IgD-negative memory B cell (primary cell): ENCODE measurements around the gene TNRC6B. TPM values are rescaled to one million over a fixed set of nuclear protein-coding genes. Genes with fewer than 3 reads are reported as not detected.
"Not testable (repeated sequence)": the region's sequence is repeated elsewhere in the genome, so short reads cannot be mapped to it uniquely, and the experiment has no call there.

Experiments
- H3K27ac Mint-ChIP-seq, 3 donors: one replicate each; pipeline ENCODE4 v1.8.0; 2020 to 2022; ENCODE audit warnings: mild to moderate bottlenecking in 3 of 3, mixed read lengths in 3 of 3, moderate library complexity in 1 of 3
- H3K27me3 Mint-ChIP-seq: one replicate; pipeline ENCODE4 v1.8.0; 2021; ENCODE audit warnings: mixed read lengths
- H3K36me3 Mint-ChIP-seq: one replicate; pipeline ENCODE4 v1.8.0; 2020; ENCODE audit warnings: mild to moderate bottlenecking, mixed read lengths
- H3K4me1 Mint-ChIP-seq, 3 donors: one replicate each; pipeline ENCODE4 v1.8.0; 2020 to 2022; ENCODE audit warnings: mixed read lengths in 3 of 3, mild to moderate bottlenecking in 1 of 3
- H3K4me3 Mint-ChIP-seq, 4 donors: one replicate each; pipeline ENCODE4 v1.8.0; 2020 to 2022; ENCODE audit warnings: mild to moderate bottlenecking in 4 of 4, mixed read lengths in 4 of 4, moderate library complexity in 3 of 4
- H3K9me3 Mint-ChIP-seq, 3 donors: one replicate each; pipeline ENCODE4 v1.8.0; 2020 to 2021; ENCODE audit warnings: mixed read lengths in 3 of 3, mild to moderate bottlenecking in 1 of 3
- polyA plus RNA-seq: library from polyadenylated mRNA; unstranded; fragments of 300-500 nt; fragmentation: Illumina TruSeq; gene quantifications from one replicate; pipeline ENCODE4 v1.2.3, GENCODE V29; 2021

The TNRC6B gene
- polyA plus RNA-seq, 1 donor from 2014 or later = 143 TPM

DNA sequence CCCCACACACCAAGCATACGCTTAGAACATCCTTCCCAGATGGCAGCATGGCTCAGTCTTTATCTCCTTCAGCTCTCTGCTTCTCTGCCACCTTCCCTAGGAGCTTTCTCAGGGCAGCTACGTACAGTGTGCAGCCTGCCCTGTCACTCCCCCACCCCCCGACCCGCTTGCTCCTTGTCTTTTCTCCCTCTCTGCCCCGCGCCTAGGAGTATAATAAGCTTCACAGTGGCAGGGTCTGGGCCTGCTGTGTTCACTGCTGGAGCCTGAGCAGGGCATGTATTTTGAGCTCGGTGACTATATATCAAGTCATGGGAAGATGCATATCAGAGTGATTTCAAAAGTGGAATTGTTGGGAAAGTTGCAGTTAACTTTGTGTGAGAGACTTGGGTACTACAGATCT lies 112.8 kb downstream of the TNRC6B start:
- Mint-ChIP-seq H3K27ac (peak overlapping the region; percentile 23 to 98 (median 54)), H3K36me3 (peaks cover 6% of the 10 kb centered on the region), H3K9me3 (no peaks in the 10 kb centered on the region), H3K4me1 (peaks cover 11 to 25% (median 22%) of the 10 kb centered on the region in 3 donors), H3K27me3 (no peaks in the 10 kb centered on the region), H3K4me3 (peak overlapping the region in 2 of 4 donors; percentile 33 to 89)

DNA sequence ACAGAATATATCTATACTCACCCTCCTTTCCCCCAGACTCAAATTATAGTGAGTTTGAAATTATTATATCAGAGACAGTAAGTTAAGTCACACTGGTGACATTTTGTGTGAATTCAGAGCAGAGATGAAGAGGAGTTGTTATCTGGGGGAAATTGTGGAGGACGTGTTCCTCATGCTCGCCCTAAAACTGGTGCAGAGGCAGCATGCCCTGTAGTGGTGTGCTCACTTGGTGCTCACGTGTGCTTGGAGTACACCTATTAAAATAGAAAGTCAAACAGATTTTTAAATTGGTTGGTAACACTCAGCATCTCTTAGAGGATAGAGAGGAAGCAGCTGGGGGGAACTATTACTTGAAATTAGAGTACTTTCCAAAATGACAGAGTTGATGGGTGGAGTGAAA lies 117.0 kb downstream of the TNRC6B start:
- H3K36me3 Mint-ChIP-seq = peaks cover 11% of the 10 kb centered on the region
- H3K4me3 Mint-ChIP-seq = no peak overlapping the region
- H3K27ac Mint-ChIP-seq = peak overlapping the region in 1 of 3 donors; percentile 19
- H3K9me3 Mint-ChIP-seq = no peaks in the 10 kb centered on the region
- H3K27me3 Mint-ChIP-seq = no peaks in the 10 kb centered on the region
- H3K4me1 Mint-ChIP-seq = peaks cover 3 to 14% (median 13%) of the 10 kb centered on the region in 3 donors

DNA sequence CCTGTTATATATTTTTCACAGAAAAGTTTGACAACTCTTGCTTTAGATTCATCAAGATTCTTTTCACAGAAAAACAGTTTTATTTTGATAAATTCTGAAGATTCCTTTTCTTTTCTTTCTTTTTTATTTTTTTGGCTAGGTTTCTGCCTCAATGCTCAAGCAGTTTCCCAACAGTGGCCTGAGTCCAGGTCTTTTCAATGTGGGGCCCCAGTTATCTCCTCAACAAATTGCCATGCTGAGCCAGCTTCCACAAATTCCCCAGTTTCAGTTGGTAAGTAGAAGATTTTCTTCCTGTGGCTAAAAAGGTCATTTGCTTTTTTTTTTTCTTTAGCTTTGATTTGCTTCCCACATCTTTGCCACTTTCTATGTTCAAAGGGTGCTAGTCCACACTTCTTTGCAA lies 122.6 kb downstream of the TNRC6B start:
- peaks cover 15% of the 10 kb centered on the region for H3K36me3 Mint-ChIP-seq
- peaks cover 0 to 3% (median 2%) of the 10 kb centered on the region in 3 donors for H3K4me1 Mint-ChIP-seq
- H3K4me3 Mint-ChIP-seq = no peak overlapping the region
- no peaks in the 10 kb centered on the region for H3K9me3 Mint-ChIP-seq
- H3K27ac Mint-ChIP-seq = peak overlapping the region in 1 of 3 donors; percentile 39
- no peaks in the 10 kb centered on the region for H3K27me3 Mint-ChIP-seq

GRCh38 chr22:40300884-40301672 lies 123.4 kb downstream of the TNRC6B start:
- H3K36me3 Mint-ChIP-seq = peaks cover 15% of the 10 kb centered on the region
- peak overlapping the region in 1 of 3 donors; percentile 39 for H3K27ac Mint-ChIP-seq
- H3K9me3 Mint-ChIP-seq = no peaks in the 10 kb centered on the region
- H3K4me1 Mint-ChIP-seq = peaks cover 0 to 3% (median 0%) of the 10 kb centered on the region in 3 donors
- H3K27me3 Mint-ChIP-seq = no peaks in the 10 kb centered on the region
- no peak overlapping the region for H3K4me3 Mint-ChIP-seq

DNA sequence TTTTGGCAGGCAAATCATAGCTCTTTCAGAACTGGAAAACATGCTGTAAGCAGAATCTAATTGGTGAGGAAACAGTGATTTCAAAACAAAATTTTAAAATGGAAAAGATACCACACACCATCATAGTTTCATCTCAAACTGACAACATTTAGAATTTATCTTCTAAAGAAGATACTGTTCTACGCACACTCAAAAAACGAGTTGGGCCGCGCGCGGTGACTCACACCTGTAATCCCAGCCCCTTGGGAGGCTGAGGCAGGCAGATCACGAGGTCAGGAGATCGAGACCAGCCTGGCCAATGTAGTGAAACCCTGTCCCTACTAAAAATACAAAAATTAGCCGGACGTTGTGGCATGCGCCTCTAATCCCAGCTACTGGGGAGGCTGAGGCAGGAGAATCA lies 124.4 kb downstream of the TNRC6B start:
- Mint-ChIP-seq H3K27me3 (no peaks in the 10 kb centered on the region), H3K36me3 (peaks cover 12% of the 10 kb centered on the region), H3K27ac (peak overlapping the region in 1 of 3 donors; percentile 16), H3K4me3 (no peak overlapping the region), H3K4me1 (peaks cover 0 to 3% (median 0%) of the 10 kb centered on the region in 3 donors), H3K9me3 (no peaks in the 10 kb centered on the region)

DNA sequence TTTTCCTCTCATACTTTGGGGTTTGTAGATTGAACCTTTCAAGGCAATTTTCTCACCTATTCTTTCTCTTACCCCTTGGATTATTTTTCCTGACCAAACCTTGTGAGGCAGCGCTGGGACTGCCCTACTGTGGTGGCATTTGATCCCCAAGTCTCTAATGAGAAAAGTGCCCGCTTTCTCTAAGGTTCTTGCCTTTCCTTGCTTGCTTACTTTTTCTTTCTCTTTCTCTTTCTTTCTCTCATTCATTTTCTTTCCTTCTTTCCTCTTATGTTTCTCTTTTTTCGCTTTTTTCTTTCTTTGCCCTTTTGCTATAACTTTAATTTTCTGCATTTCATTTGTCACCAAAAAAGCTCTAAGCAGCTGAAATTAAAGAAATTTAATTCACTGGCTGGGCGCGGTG lies 127.9 kb downstream of the TNRC6B start:
- no peak overlapping the region for H3K27ac Mint-ChIP-seq
- peaks cover 10% of the 10 kb centered on the region for H3K36me3 Mint-ChIP-seq
- H3K4me1 Mint-ChIP-seq = peaks cover 0 to 3% (median 1%) of the 10 kb centered on the region in 3 donors
- no peaks in the 10 kb centered on the region for H3K27me3 Mint-ChIP-seq
- no peaks in the 10 kb centered on the region for H3K9me3 Mint-ChIP-seq
- no peak overlapping the region for H3K4me3 Mint-ChIP-seq

DNA sequence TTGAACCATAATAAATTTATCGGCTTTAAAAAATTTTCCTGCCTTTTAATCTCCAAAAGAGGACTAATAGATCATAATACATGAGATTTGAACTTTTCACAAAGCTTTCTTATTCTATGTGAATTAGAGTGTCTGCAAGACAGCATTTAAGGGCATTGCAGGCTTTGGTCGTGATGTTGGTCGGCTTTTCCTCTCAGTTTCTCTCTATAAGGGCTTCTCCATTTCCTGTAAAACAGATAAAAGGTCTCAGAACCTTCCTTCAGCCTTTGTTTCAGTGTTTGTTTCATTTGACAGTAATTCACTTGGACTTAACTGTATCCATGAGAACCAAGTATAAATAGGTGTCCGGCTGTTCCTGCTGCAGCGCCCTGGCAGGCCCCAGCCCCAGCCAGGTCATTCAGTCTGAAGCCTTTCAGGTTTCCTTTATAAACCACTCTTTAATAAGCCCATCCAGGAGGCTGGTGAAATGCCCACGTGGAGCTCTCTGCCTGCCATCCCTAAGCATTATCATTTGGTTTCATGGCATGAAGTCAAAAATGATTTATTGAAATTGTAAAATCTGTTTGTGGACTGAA lies 131.4 kb downstream of the TNRC6B start:
- H3K4me1 Mint-ChIP-seq = peaks cover 0 to 3% (median 1%) of the 10 kb centered on the region in 3 donors
- no peak overlapping the region for H3K4me3 Mint-ChIP-seq
- no peaks in the 10 kb centered on the region for H3K27me3 Mint-ChIP-seq
- H3K36me3 Mint-ChIP-seq = peaks cover 5% of the 10 kb centered on the region
- no peaks in the 10 kb centered on the region for H3K9me3 Mint-ChIP-seq
- H3K27ac Mint-ChIP-seq = peak overlapping the region in 1 of 3 donors; percentile 80

DNA sequence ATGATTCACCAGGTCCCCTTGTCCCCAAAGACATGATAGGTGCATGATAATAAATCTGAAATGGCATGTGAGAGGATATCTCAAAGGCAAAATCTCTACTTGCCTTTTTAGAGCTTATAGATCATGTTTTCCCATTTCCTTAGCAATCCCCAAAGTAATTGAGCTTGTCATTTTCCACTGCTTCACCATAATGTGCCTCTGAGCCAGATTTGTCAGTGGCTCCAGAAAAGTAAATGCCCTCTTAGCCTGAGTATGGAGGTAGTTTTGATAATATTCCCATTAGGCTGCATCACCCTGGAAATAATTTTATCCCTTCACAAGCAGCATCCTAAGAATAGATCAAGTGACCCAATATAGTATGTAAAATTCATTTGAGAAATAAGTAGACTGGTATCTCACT lies 131.9 kb downstream of the TNRC6B start:
- H3K4me1 Mint-ChIP-seq = peaks cover 0 to 3% (median 2%) of the 10 kb centered on the region in 3 donors
- no peaks in the 10 kb centered on the region for H3K9me3 Mint-ChIP-seq
- no peak overlapping the region for H3K4me3 Mint-ChIP-seq
- peak overlapping the region in 1 of 3 donors; percentile 12 for H3K27ac Mint-ChIP-seq
- no peaks in the 10 kb centered on the region for H3K27me3 Mint-ChIP-seq
- peaks cover 4% of the 10 kb centered on the region for H3K36me3 Mint-ChIP-seq

DNA sequence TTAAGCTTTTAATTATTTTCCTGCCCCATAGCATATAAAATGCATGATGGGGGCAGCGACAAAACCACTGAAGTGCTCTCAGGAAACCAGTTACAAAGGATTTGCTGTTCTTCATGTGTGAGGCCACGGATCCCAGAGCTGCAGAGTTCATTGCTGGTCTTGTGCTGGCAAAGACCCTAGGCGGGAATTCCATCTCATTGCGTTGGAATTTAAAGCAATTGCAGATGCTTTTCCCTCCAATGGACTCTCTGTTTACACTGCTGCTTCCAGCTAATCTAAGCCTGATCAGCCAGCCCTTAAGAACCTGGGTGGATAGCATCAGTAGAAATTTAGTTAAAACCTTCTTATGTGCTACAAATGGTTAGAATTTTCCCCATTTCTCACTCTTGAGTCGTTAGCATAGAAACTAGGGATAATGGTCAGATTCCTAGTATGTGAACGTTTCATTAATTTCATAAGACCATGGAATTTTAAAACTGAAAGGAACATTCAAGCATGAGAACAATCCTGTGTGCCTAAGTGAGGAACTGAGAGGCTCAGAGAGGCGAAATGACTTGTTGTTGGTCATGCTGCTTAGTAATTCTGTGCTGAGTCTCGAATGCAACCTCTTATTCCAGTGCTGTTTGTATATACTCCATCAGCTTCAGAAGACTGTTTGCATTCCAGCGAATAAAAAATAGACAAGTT lies 132.5 kb downstream of the TNRC6B start:
- H3K27ac Mint-ChIP-seq = peak overlapping the region in 1 of 3 donors; percentile 12
- peaks cover 0 to 3% (median 2%) of the 10 kb centered on the region in 3 donors for H3K4me1 Mint-ChIP-seq
- no peak overlapping the region for H3K4me3 Mint-ChIP-seq
- H3K36me3 Mint-ChIP-seq = peaks cover 4% of the 10 kb centered on the region
- no peaks in the 10 kb centered on the region for H3K9me3 Mint-ChIP-seq
- no peaks in the 10 kb centered on the region for H3K27me3 Mint-ChIP-seq

DNA sequence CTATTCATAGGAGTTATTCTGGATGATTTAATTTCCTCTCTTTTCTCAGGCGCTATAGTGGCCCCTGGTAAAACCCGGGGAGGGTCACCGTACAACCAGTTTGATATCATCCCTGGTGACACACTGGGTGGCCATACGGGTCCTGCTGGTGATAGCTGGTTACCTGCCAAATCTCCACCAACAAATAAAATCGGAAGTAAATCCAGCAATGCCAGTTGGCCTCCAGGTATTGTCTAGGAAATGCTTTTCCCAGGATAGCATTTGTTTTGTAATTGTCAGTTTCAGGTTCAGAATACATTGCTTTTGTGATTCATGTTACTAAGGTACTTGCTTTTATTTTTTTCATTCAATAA lies 133.0 kb downstream of the TNRC6B start:
- Mint-ChIP-seq H3K4me3 (no peak overlapping the region), H3K27me3 (no peaks in the 10 kb centered on the region), H3K9me3 (no peaks in the 10 kb centered on the region), H3K27ac (no peak overlapping the region), H3K4me1 (peaks cover 0 to 3% (median 2%) of the 10 kb centered on the region in 3 donors), H3K36me3 (peaks cover 5% of the 10 kb centered on the region)

DNA sequence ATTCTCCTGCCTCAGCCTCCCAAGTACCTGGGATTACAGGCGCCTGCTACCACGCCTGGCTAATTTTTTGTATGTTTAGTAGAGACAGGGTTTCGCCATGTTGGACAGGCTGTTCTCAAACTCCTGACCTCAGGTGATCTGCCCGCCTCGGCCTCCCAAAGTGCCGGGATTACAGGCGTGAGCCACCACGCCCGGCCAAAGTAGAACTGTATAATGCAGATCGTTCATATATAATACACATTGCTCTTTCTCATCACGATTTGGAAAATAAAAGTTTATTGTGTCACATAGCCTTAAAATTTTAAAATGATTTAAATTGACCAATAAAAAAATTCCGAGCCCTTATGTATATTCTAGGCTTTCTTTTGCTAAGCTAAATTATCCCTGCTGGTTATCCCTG lies 133.9 kb downstream of the TNRC6B start:
- H3K4me1 Mint-ChIP-seq, H3K27ac Mint-ChIP-seq, H3K27me3 Mint-ChIP-seq, H3K36me3 Mint-ChIP-seq, H3K9me3 Mint-ChIP-seq, H3K4me3 Mint-ChIP-seq: not testable (repeated sequence)

- H3K27me3 Mint-ChIP-seq = no peaks in the 10 kb centered on the region
- H3K9me3 Mint-ChIP-seq = no peaks in the 10 kb centered on the region
- no peak overlapping the region for H3K4me3 Mint-ChIP-seq
- H3K36me3 Mint-ChIP-seq = peaks cover 6% of the 10 kb centered on the region
- peak overlapping the region in 1 of 3 donors; percentile 32 for H3K27ac Mint-ChIP-seq
- H3K4me1 Mint-ChIP-seq = peaks cover 0 to 4% (median 3%) of the 10 kb centered on the region in 3 donors
These were observed 134.3 kb downstream of the TNRC6B start for GRCh38 chr22:40312050-40312449.

GRCh38 chr22:40313007-40313406 lies 135.3 kb downstream of the TNRC6B start:
- H3K9me3 Mint-ChIP-seq = no peaks in the 10 kb centered on the region
- H3K27ac Mint-ChIP-seq = no peak overlapping the region
- no peaks in the 10 kb centered on the region for H3K27me3 Mint-ChIP-seq
- no peak overlapping the region for H3K4me3 Mint-ChIP-seq
- H3K36me3 Mint-ChIP-seq = peaks cover 7% of the 10 kb centered on the region
- peaks cover 0 to 4% (median under 1%) of the 10 kb centered on the region in 3 donors for H3K4me1 Mint-ChIP-seq

DNA sequence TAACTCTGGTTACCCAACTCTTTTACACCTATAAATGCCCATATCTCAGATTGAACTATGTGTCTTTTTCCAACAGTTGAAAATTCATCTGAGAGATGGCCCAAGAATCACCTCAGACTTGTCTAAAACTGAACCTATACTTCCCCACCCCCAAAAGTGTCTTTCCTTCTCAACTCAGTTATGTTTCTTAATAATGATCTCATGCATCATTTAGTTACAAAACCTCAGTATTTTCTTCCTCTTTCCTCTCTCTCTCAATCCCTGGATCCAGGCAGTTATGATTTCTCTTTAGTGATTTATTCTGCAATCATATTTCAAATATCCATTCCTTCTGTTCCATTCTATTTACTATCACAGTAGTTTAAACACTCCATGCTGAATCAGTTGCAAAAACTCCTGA lies 136.3 kb downstream of the TNRC6B start:
- Mint-ChIP-seq H3K4me1 (peaks cover 0 to 4% (median 0%) of the 10 kb centered on the region in 3 donors), H3K4me3 (no peak overlapping the region), H3K27me3 (no peaks in the 10 kb centered on the region), H3K27ac (peak overlapping the region in 1 of 3 donors; percentile 68), H3K9me3 (no peaks in the 10 kb centered on the region), H3K36me3 (peaks cover 6% of the 10 kb centered on the region)

DNA sequence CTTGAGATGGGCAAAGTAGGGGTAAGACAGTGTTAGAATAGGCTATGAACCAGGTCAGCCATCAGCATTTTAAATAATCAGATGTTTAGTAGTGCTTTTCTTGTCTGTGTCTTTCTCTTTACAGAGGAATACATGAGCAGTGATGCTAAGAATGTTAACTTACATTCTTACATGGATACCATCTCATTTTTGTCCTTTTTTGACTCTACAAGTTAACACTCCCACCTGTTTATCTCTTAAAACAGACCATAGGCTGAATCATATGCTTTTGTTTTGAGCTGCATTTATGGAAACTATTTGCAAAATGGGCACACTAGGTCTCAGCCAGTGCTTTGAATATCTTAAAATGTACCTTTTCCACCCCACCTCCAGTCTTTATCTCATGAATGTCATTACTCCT lies 143.0 kb downstream of the TNRC6B start:
- H3K4me3 Mint-ChIP-seq = no peak overlapping the region
- H3K27me3 Mint-ChIP-seq = no peaks in the 10 kb centered on the region
- no peaks in the 10 kb centered on the region for H3K9me3 Mint-ChIP-seq
- H3K4me1 Mint-ChIP-seq = peaks cover 10 to 13% (median 13%) of the 10 kb centered on the region in 3 donors
- peaks cover 6% of the 10 kb centered on the region for H3K36me3 Mint-ChIP-seq
- H3K27ac Mint-ChIP-seq = peak overlapping the region in 2 of 3 donors; percentile 6 to 31
